ENCODE data around the gene STK17B. TPM values are rescaled to one million over a fixed set of nuclear protein-coding genes. Genes with fewer than 3 reads are reported as not detected.

Gene STK17B
- total RNA-seq, 1 experiment from 2014 or later, result 16.9 TPM

DNA sequence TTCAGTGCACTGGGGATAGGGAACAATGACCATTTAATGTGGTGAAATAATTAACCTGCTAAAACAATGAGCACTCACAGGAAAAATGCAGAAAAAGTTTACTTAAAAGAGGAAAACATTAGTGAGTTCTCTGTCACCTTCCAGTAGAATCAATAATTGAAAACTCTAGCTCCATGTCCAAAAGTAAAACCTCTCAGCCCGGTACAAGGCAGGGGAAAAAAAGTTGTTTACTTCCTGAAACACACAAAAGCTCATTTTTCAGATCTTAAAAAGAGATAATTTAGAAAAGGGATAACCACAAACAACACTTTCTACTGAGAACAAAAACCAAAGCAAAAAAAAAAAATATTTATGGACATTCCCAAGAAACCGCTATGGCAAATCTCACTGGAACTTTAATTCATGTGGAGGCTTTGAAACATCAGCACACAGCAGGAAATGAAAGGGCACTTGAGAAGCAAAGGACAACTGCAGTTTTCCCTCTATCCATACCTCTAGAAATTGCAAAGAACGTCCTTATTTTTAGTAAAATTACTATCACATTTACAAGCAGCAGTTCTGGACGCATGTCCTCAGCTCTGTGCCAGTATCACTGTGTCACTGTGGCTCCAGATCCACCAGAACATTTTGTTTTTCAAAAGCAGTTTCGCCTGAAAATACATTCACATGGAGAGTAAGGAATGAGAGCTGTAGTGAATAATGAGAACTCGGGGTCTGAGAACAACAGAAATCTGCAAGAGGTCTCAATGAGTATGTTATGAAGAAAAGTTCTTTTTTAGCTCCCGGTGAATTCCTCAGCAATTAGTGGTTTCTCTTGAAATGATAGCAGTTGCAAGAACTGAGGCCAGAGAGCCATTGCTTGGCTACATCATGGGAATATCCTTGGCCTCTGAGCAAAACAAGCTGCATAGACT, 58.1 kb downstream of the STK17B start (continued):
- TF ChIP-seq TCF7L2 (IDR thresholded peaks at IDR 0.05; ENCODE audit: borderline replicate concordance, extremely low read depth, insufficient read depth, insufficient read length) (no peak), YY1 (IDR thresholded peaks at IDR 0.05; ENCODE audit: extremely low read depth, insufficient replicate concordance, low read depth, low read length) (no peak), CBX3 (IDR thresholded peaks at IDR 0.05; ENCODE audit: low read depth) (no peak), RAD21 (IDR thresholded peaks at IDR 0.05; ENCODE audit: low read depth) (no peak), EZH2 (IDR thresholded peaks at IDR 0.05) (no peak)
- TF ChIP-seq, protein P1, sequence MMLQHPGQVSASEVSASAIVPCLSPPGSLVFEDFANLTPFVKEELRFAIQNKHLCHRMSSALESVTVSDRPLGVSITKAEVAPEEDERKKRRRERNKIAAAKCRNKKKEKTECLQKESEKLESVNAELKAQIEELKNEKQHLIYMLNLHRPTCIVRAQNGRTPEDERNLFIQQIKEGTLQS (IDR thresholded peaks at IDR 0.05), result no peak

DNA sequence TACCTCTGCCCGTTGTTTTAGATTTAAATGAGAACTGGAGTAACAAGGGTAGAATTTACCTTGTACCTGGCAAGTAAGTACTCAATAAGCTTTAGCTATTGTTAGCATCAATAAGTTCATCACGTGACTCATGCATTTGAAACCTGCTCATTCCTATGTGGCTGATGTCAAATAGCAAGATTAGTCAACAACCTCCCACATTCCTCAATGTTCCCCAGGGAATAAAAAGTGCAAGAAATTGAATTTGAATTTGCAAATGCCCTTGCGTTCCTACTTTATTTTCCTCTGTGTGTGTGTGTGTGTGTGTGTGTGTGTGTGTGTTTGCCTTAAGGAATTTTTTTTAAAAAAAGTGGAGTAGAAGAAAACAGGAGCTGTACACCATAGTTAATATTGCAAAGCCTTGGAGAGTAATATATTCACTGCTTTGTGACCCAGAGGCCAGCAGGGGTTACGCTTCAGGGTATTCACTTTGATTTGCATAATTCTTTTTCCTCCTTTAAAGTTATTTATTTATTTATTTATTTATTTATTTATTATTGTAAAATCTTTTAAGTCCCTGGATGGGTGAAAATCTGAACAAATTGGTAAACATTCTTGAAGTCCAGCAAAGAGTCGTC, 58.9 kb downstream of the STK17B start:
- ATAC-seq, result 0 out of 2 replicates have a peak, but pooled peaks have one; percentile 30

More for the DNA sequence above, 58.9 kb downstream of the STK17B start:
- H3K36me3 ChIP-seq (ENCODE audit: control insufficient read depth in 1 of 2, insufficient read depth in 2 of 2, low read length in 2 of 2), result no peaks in the 10 kb centered on the region
- H3K79me2 ChIP-seq (ENCODE audit: insufficient read depth, low read length), result no peaks in the 10 kb centered on the region
- ChIA-PET POLR2A (no interaction called here), RAD21 (ENCODE audit: low non-redundant PET in 1 of 2, low total read pairs in 2 of 2, uncharacterized antibody in 2 of 2, unreplicated experiment in 2 of 2) (no interaction called here), CTCF (interaction anchor here (0.8 kb wide), 1 partner anchor 224 kb away, joined by 3 read pairs; no protein-coding TSS in a partner anchor)
- no peak for DNase-seq (ENCODE audit: low read depth, low spot score)
- peaks cover 0 to 8% of the 10 kb centered on the region in 2 experiments; a peak in 2 of 4 replicates for H3K4me1 ChIP-seq (ENCODE audit: control insufficient read depth in 1 of 2, insufficient read depth in 2 of 2, low read length in 2 of 2)
- no TSS peak for BruUV-seq (replicated peaks)
- no peaks in the 10 kb centered on the region for H3K27me3 ChIP-seq (ENCODE audit: insufficient read depth, low read length)
- H3K27ac ChIP-seq (ENCODE audit: low read depth, low read length), result no peak overlapping the region
- peak overlapping the region; percentile 84 for H2AFZ ChIP-seq (ENCODE audit: low read depth, low read length, poor library complexity, severe bottlenecking)
- H3K4me2 ChIP-seq (ENCODE audit: low read length), result no peak overlapping the region
- H3K4me3 ChIP-seq (replicated peaks in 1 of 2; ENCODE audit: low read depth in 1 of 2, low read length in 2 of 2), result no peak overlapping the region
- TF ChIP-seq SIN3A (IDR thresholded peaks at IDR 0.05; ENCODE audit: low read depth) (no peak), CEBPB (IDR thresholded peaks at IDR 0.05; ENCODE audit: low read depth) (no peak), EZH2phosphoT487 (IDR thresholded peaks at IDR 0.05; ENCODE audit: borderline replicate concordance) (no peak), ELF1 (IDR thresholded peaks at IDR 0.05; ENCODE audit: borderline replicate concordance, low read depth) (no peak), EZH2 (IDR thresholded peaks at IDR 0.05) (no peak)
- H3K9ac ChIP-seq (ENCODE audit: low read length), result no peak overlapping the region
- no peaks in the 10 kb centered on the region for H3K9me3 ChIP-seq (ENCODE audit: control insufficient read depth in 1 of 2, insufficient read depth in 1 of 2, low read depth in 1 of 2, low read length in 2 of 2)
- no peaks in the 10 kb centered on the region for H3K9me2 ChIP-seq (ENCODE audit: insufficient read depth)
- intact Hi-C loops (cut with micrococcal nuclease), result no loop called here
- H4K20me1 ChIP-seq (ENCODE audit: insufficient read depth), result no peaks in the 10 kb centered on the region

All from HCT116 (cell line).